Measurements from ENCODE around the gene GMDS.
"Not testable (repeated sequence)": the region's sequence is repeated elsewhere in the genome, so short reads cannot be mapped to it uniquely, and the experiment has no call there.

The GMDS gene

DNA sequence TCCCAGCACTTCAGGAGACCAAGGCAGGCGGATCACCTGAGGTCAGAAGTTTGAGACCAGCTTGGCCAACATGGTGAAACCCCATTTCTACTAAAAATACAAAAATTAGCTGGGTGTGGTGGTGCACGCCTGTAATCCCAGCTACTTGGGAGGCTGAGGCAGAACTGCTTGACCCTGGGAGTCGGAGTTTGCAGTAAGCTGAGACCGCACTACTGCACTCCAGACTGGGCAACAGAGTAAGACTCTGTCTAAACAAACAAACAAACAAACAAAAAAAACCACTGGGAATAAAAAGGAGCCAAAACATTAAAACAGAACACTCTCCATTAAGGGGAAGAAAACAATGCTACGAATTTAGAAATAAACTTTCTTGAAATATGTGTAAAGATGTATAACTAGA is 576.9 kb downstream of the GMDS start:
- in situ Hi-C loops (cut with MboI; ENCODE audit: low sequenced_read_pairs): not testable (repeated sequence)

DNA sequence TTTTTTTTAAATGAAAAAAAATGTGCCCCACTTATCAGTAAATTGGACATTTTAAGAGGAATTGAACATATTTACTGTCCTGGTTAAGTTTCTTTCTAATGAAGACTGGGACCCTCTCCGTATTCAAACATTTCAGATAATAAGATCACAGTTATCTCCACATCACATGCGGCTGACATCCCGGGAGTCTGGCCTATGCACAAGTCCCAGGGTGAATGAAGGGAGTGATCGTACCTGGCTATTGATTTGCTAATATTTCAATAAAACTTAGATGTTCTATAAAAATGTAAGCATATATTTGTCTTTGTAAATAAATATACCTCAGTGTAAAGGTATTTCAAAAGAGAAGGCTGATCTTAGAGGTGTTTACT is 577.6 kb downstream of the GMDS start:
- in situ Hi-C loops (cut with MboI; ENCODE audit: low sequenced_read_pairs): no loop called here

DNA sequence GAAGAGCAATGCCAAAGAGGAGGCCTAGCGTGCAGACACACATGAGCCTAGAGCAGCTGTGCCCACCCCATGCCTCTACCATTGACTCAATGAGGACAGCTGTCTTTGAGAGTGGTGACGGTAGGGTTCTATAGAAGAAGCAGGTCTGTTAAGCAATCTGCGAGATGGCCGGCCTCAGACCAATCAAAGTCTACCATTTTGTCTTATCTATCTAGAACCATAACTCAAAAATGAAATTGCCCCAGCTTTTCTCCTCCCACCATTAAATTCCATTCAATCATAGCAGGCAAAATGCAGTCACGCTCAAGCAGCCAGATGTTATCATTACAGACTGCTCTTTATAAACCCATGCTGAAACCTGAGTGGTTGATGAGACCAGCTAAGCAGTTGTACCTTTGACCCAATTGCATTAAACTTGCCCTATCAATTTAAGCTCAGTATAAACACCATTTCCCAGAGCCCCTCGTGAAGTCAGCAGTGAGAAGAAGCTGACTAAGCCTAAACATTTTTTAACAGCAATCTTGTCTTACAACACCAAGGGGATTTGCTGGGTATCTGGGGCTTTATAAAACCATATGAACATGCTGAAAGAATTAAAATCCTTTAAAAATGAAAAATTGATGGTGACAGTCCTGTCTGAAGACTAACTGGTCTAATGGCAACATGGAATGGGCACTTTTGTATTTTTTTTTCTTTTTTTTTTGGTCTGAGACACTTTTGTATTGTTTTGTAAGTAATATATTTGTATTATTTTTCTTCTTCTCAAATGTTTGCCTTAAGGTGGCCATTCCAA is 578.2 kb downstream of the GMDS start:
- in situ Hi-C loops (cut with MboI; ENCODE audit: low sequenced_read_pairs): no loop called here

DNA sequence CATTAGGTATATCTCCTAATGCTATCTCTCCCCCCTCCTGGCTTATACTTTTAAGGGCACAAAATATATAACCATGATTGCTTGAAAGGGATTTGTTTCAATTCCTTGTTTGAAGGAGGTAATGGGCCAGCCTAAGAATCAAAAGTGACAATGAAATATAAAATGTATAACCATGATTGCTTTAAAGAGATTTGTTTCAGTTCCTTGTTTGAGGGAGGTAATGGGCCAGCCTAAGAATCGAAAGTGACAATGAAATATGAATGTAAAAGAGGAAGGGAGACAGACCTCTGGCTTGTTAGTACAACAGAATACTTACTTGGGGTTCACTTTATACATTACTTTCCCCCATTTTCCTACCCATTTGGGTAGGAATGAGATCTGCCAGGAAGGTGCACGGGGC is 580.2 kb downstream of the GMDS start:
- in situ Hi-C loops (cut with MboI; ENCODE audit: low sequenced_read_pairs): no loop called here

DNA sequence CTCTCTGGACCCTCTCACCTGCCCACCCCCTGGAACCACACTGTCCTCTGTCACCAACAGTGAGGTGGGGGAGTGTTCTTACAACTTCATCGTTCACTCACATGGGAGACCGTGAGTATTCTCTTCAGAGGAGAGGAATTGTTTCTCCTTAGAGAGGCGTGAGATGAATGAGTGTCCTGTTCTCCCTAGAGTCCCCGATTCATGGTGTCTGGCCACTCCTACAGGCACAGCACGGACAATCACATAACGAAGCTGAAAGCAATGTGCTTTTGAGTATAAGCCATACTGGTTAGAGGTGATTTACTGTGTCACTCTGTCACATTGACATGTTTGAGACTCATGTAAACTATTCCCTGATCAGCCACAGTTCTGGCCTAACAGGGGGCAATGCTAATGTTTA is 581.1 kb downstream of the GMDS start:
- in situ Hi-C loops (cut with MboI; ENCODE audit: low sequenced_read_pairs): no loop called here

DNA sequence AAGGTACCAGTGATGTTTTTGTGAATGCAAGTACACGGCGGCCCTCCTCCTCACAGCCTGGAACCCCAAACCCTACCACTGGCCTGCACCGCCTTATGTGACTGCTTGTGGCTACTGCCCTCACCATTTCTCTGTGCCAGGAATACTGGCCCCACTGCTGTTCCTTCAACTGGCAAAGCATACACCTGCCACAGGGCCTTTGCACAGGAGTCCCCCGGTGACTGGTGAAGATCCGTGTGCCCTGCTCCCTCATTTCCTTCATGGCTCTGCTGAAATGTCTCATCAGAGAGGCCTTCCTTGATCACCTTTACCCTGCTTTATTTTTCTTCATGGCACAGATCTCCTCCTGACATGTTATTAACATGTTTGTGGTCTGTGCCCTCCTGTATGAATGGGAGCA is 581.9 kb downstream of the GMDS start:
- in situ Hi-C loops (cut with MboI; ENCODE audit: low sequenced_read_pairs): no loop called here

DNA sequence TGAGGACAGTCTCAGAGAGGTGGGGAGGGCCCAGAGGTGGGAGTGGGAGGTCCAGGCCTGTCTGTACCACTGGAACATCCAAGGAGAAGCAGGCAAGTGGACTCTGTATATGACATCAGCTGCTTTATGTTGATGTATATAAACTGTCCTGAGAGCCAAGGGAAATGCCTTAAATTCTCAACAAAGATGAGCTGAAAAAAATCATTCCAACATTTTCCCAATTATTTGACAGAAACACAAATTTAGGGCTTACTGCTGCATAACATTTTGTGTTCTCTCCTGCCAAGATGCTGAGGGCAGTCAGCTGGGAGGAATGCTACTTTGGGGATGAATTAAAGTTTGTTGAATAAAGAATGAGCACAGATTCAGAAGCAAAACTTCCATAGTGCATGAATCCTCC is 582.9 kb downstream of the GMDS start:
- in situ Hi-C loops (cut with MboI; ENCODE audit: low sequenced_read_pairs): no loop called here

DNA sequence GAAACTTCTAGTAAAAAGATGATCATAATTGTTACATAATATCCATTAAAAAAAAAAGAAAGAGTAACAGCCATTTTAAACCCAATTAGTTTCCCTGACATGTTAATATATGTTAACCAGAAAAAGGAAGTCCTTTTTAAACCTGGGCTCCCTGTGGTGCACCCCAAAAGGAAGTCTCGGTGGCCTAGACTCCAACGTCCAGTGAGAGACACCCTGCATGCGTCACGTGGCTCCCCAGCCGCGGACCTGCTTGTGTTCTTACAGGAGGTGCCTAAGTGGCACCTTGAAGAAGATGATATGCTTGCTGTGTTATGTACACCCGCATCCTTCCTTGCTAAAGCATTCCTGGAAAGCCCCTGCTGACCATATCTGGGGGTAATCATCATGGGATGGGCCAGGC is 585.6 kb downstream of the GMDS start:
- in situ Hi-C loops (cut with MboI; ENCODE audit: low sequenced_read_pairs): no loop called here

DNA sequence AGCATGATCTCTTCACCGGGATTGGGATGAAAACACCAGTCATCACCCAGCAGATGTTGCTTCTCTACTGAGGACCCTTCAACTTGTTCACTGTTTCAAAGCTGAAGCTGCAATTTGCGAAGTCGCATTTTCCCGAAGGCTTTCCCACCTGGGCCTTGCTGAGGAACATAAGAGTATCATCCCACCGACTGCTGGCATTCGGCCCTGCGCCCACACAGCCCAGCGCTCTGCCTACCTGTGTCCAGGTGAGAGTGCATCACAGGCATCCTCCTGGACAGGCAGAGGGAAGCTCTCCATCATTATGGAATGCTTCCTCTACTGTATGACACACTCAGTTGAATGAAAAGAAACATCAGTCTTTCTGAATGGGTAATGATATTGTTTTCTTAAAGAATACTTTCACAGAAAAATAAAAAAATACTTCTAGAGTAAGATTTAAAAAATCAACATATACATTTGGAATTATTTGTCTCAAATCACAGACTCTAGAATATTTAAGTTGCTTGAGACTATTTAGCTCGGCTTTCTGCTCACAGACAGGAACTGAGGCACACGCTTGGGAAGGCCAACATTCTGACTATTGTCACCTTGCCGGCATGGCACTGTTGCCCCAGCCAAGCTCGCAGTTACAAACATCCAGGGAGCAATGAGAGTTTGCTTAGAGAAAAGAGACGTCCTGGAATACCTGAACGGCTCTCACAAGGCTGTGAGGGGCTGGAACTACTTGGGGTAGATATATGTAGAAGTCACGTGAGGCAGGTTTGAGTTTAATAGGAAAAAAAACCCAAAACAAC is 587.0 kb downstream of the GMDS start:
- in situ Hi-C loops (cut with MboI; ENCODE audit: low sequenced_read_pairs): no loop called here

DNA sequence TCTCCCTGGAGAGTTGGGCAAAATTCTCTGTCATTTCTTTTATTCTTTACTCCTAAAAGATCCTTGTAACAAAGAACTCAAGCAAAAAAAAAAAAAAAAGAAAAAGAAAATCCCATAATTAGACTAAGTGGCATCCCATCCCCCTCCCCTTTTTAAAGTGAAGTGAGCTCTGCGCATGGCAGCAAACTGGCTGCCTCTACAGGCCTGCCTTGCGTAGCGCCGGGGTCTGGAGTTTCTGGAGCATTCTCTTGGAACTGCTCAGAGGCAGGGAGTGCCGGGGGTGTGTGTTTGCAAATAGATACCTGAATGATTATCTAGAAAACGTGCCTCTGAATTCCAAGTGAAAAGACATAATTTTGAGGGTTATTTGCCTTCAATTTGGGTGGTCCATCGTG is 587.6 kb downstream of the GMDS start:
- in situ Hi-C loops (cut with MboI; ENCODE audit: low sequenced_read_pairs): no loop called here

DNA sequence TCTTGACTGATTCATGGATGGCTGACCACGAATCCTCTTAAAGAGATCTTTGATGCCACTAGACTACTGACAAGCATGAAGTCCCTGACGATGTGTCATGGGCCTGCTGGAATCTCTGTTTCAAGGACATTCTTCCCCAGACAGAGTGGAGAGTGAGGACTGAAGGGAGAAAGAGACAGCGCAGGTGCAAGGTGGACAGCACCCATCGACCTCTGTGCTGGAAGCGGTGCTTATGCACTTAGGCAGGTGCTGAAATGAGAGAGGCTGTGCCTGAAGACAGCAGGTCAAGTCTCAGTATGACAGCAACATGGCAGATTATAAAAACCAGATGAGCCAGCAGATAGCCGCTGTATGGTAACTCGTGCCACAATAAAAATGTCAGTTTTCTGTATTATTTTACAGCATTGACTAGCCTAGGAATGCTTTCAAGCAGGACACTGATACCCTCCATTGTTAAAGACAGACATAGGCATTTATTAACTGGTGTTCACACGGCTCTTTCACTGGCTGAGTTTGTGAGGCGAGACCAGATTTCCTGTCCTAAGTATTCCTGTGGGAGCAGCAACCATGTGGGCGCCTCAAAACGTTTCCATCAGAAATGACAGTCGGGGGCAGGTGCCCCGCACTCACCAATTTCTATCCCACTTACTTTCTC is 588.2 kb downstream of the GMDS start:
- in situ Hi-C loops (cut with MboI; ENCODE audit: low sequenced_read_pairs): no loop called here

DNA sequence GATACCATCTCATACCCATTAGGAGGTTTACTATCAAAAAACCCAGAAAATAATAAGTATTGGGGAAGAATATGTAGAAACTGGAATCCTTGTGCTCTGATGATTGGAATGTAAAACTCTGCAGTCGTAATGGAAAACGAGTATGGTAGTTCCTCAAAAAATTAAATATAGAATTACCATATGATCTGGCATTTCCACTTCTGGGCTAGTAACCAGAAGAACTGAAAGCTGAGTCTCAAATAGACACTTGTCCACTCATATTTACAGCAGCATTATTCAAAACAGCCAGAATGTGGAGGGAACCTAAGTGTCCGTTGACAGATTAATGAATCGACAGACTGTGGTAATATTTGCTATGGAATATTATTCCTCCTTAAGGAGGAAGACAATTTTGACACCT is 591.4 kb downstream of the GMDS start:
- in situ Hi-C loops (cut with MboI; ENCODE audit: low sequenced_read_pairs): no loop called here

DNA sequence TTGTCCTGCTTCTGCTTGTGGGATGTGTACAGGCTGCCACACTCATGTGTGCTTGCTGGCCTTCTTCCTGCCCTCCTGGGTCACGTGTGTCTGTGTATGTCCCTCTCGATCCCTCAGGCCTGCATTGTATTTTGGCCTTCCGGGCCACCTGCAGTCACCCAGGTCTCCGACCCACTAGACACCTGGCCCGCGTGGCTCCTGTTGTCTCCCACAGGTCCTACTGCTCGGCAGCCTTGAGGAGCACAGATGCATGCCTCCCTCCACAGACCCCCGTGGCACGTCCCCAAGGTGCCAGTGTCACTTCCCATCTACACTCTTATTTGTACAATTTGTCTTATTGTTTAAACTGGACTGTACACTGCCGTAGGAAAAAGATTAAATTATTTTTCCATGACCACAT is 592.6 kb downstream of the GMDS start:
- in situ Hi-C loops (cut with MboI; ENCODE audit: low sequenced_read_pairs): no loop called here

DNA sequence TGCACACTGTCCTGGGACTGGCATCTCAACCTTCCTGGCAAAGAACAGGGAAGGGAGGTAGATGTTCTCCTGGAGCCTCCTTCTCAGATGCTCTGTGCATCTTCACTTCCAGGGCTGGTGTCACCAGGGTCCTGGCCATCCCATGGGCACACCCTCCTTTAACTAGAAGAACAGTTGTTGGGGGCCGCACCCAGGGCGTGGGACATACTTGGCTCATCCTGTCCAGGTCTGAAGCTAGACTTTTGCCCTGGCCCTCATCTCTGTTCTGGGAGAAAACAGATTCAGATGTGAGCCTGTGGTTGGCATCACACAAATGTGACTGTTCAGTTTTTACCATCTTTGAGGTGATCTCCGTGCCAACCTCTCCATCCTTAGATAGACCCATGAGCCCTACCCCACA is 594.0 kb downstream of the GMDS start:
- in situ Hi-C loops (cut with MboI; ENCODE audit: low sequenced_read_pairs): no loop called here

DNA sequence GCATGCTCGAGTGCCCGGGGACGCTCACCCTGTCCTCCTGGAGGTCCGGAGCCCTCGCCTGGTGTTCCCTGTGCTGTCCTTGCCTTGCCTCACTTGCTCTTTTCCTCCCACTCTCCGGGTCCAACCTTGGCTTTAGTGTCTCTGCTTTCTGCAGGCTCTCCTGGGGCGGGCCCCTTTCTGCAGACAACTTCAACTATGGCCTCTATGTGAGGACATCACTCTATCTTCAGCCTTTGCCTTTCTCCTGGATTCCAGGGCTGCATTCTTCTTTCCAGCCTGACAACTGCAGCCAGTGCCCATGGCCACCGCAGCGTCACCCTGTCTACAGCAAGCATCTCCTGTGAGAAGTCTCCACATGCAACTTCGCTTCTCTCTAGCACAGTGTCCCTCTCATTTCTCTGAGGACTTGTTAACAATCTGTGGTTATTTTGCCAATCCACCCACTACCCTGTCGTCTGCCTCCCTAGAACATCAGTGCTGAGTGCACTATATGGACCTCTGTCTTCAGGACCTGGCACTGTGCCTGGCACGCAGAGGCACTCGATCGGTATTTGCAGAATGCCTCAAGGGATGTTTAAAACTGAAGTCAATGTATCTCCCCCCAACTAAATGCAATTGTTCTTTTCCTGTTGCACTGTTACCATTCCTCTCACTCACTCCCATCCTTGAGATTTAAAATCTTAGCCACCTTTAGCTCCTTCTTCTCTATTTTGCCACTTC is 599.8 kb downstream of the GMDS start:
- in situ Hi-C loops (cut with MboI; ENCODE audit: low sequenced_read_pairs): no loop called here

DNA sequence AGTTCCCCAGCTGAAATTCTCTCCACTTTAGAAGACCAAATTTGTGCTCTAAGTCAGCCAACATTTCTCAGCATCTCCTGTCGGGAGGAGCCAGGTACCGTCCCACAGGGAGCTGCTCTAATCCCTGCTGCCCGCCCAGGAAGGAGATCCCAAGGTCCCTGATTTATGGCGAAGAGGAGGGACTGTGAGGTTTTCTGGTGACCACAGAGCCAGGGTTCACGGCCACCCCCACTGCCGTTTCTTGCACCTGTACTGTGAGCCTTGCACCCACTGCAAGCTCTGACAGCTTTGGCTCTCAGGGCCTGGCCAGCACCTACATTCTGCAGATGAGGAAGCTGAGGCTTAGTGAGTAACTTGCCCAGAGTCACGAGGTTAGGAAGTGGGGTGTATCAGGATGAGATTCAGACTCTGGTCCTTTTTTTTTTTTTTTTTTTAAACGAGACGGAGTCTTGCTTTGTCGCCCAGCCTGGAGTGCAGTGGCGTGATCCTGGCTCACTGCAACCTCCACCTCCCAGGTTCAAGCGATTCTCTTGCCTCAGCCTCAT is 600.8 kb downstream of the GMDS start:
- in situ Hi-C loops (cut with MboI; ENCODE audit: low sequenced_read_pairs): no loop called here

DNA sequence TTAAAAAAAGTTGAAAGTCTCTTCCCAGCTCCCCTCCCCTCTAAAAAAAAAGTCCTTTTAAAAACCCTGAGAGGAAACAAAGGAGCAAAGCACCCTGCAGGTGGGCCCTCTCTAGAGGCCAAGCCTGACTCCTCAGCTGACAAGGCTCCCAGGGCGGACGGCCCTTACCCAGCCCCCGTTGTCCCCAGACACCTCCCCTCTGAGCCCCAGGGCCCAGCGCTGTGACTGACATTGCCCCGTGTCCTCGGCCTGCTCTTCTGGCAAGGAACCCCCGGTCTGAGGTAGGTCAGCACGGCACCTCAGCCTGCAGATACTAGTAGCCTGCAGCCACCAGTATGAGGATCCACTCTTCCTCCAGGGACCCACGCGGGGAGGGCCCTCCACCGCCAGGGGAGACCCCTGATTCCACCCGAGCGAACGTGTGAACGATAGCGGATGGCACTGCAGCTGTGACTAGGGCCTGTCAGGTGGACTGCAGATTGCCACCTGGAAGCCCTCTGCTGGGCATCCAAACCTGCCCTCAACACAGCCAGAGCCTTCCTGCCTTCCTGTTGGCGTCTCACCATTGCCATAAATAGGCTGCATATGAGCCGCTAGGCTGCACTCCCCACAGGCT is 601.5 kb downstream of the GMDS start:
- in situ Hi-C loops (cut with MboI; ENCODE audit: low sequenced_read_pairs): no loop called here

DNA sequence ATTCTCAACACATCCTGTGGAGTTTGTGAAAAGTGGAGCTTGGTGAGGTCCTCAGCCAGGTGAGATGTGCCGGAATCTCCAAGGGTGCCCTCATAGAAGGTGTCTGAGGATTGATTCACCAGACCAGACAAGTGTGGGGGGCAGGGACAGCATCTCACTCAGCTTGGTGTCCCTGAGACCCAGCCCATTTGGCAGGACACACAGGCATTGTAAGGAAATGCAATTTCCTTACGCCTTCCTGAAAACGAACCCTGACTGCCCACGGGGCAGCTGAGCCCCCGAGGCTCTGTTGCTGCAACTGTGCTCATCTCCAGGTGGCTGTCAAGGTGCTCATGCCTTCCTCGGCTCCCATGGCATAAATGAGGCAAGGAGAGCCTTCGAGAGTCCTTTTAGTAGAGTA is 602.3 kb downstream of the GMDS start:
- in situ Hi-C loops (cut with MboI; ENCODE audit: low sequenced_read_pairs): no loop called here

DNA sequence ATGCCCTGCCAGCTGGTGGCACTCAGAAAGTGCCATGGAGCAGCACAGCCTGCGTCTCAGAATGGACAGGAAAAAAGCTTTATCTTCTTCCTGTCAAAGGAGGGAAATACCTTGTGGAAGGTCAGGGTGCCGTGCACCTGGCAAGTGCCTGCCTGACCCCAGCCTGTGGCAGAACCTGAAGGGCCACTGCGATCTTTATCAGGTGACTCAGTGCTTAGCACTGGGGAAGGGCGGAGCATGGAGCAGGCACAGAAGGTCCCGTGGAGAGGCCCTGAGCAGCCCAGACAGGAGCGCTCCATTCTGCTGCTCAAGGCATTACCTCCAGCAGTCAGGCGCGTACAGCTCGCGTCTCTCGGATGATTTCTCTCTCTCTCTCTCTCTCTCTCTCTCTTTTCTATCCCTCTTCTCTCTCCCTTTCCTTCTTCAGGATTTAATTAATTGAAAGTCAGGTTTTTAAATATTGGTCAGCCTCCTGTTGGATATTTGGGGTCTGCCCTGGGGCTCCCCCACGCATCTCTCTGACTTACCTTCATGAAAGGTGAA is 604.0 kb downstream of the GMDS start:
- in situ Hi-C loops (cut with MboI; ENCODE audit: low sequenced_read_pairs): no loop called here

DNA sequence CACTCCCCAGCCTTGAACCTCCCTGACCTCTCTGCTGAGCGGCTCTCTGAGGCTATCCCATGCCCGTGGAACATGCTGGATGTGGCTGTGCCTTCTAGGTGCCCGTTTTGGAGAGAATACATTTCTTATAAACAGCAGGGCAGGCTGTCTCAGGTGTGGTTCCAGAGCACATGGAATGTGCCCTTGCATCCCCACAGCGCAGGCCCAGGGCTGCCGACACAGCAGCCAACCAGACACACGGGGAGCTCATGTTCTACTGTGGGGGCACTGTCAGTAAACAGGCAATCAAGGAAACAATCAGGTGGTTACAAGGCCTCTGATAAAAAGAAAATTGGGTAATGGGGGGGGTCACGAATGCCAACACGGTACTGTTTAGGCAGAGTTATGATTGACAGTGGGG is 604.9 kb downstream of the GMDS start:
- in situ Hi-C loops (cut with MboI; ENCODE audit: low sequenced_read_pairs): no loop called here
